ENCODE results near the gene AFF3.

Gene AFF3

DNA sequence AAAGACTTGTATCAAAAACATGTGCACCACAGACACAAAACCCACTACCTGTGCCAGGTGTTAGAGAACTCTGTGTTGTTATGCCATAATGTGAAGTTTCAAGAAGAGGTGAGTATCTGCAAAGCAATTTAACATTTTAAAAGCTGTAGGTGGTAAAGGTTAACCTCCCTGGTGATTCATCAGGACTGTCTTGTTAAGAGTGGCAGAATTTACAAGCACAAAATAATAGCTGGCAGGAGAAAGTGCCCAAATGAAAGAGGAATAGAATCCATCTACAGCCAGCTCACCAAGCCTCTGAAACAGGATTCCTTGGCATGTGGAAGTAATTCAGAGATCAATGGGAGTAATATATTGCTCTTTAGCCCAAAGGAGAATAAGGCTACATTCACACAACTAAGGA lies 230.7 kb downstream of the AFF3 start:
- Histone ChIP-seq H3K4me2 (ENCODE audit: low read length, poor library complexity, severe bottlenecking) (no peak overlapping the region), H3K4me1 (ENCODE audit: control insufficient read depth, insufficient read depth, low read depth, low read length) (peaks cover 1% of the 10 kb centered on the region), H3K23ac (ENCODE audit: low read length in 2 of 2) (no peak overlapping the region), H2BK120ac (ENCODE audit: low read depth, low read length) (no peak overlapping the region), H3K79me1 (replicated peaks; ENCODE audit: low read length, poor library complexity, severe bottlenecking) (peaks cover 19% of the 10 kb centered on the region), H3K27ac (ENCODE audit: low read length, poor library complexity, severe bottlenecking) (no peak overlapping the region), H2AK5ac (ENCODE audit: low read length, severe bottlenecking) (no peak overlapping the region), H3K36me3 (ENCODE audit: control insufficient read depth in 1 of 2, insufficient read depth in 2 of 2, low read depth in 1 of 2, low read length in 2 of 2) (no peaks in the 10 kb centered on the region), H3K4me3 (ENCODE audit: insufficient read depth in 1 of 2, low read depth in 1 of 2, low read length in 2 of 2) (no peak overlapping the region), H4K8ac (ENCODE audit: low read length) (no peak overlapping the region), H2BK12ac (ENCODE audit: low read length in 2 of 2) (no peak overlapping the region), H3K9ac (ENCODE audit: low read length) (no peak overlapping the region), H3K4ac (ENCODE audit: low read depth in 1 of 2, low read length in 2 of 2) (no peak overlapping the region), H2BK15ac (ENCODE audit: low read depth, poor library complexity, severe bottlenecking) (no peak overlapping the region), H3K27me3 (ENCODE audit: control insufficient read depth in 1 of 2, insufficient read depth in 1 of 2, low read length in 2 of 2) (peaks cover 0 to 4% of the 10 kb centered on the region in 2 experiments), H3K9me3 (ENCODE audit: control insufficient read depth, low read length) (no peaks in the 10 kb centered on the region), H3K14ac (ENCODE audit: low read length in 2 of 2) (no peak overlapping the region), H2BK5ac (ENCODE audit: low read depth, low read length, poor library complexity, severe bottlenecking) (no peak overlapping the region), H4K91ac (ENCODE audit: low read length) (no peak overlapping the region), H3K18ac (ENCODE audit: low read depth in 1 of 2, low read length in 2 of 2) (no peak overlapping the region), H2AFZ (ENCODE audit: low read depth, low read length) (no peak overlapping the region)
- no peak for DNase-seq

DNA sequence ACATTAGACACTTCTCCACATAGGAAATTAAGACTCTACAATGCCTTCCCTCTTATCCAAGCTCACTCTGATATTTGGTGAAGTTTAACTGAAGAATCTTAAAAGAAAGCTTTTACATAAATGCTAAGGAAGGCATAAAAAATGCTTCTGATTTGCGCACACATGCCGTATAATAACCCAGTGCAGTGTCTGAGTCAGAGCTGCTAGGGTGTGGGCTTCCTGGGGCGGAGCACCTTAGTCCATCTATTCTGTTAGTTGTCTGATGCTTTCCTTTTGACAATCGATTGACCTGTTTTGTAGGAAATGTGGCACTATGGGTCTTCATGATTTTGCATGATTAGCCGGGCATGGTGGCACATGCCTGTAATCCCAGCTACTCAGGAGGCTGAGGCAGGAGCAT lies 231.5 kb downstream of the AFF3 start:
- no peak overlapping the region for H3K14ac ChIP-seq (ENCODE audit: low read length in 2 of 2)
- no peak overlapping the region for H2BK15ac ChIP-seq (ENCODE audit: low read depth, poor library complexity, severe bottlenecking)
- H3K9ac ChIP-seq (ENCODE audit: low read length): no peak overlapping the region
- no peak overlapping the region for H3K27ac ChIP-seq (ENCODE audit: low read length, poor library complexity, severe bottlenecking)
- H3K23ac ChIP-seq (ENCODE audit: low read length in 2 of 2): no peak overlapping the region
- no peak overlapping the region for H2AK5ac ChIP-seq (ENCODE audit: low read length, severe bottlenecking)
- no peak overlapping the region for H3K4me2 ChIP-seq (ENCODE audit: low read length, poor library complexity, severe bottlenecking)
- 94% methylated on average over 5 of the region's 5 CpGs for whole genome bisulfite sequencing
- no peak overlapping the region for H2AFZ ChIP-seq (ENCODE audit: low read depth, low read length)
- H4K91ac ChIP-seq (ENCODE audit: low read length): no peak overlapping the region
- peaks cover 15% of the 10 kb centered on the region for H3K79me1 ChIP-seq (replicated peaks; ENCODE audit: low read length, poor library complexity, severe bottlenecking)
- H4K8ac ChIP-seq (ENCODE audit: low read length): no peak overlapping the region
- no peak for DNase-seq
- no peak overlapping the region for H2BK12ac ChIP-seq (ENCODE audit: low read length in 2 of 2)
- H3K18ac ChIP-seq (ENCODE audit: low read depth in 1 of 2, low read length in 2 of 2): no peak overlapping the region
- no peaks in the 10 kb centered on the region for H3K9me3 ChIP-seq (ENCODE audit: control insufficient read depth, low read length)
- peaks cover 1% of the 10 kb centered on the region for H3K4me1 ChIP-seq (ENCODE audit: control insufficient read depth, insufficient read depth, low read depth, low read length)
- peaks cover 0 to 4% of the 10 kb centered on the region in 2 experiments for H3K27me3 ChIP-seq (ENCODE audit: control insufficient read depth in 1 of 2, insufficient read depth in 1 of 2, low read length in 2 of 2)
- H2BK5ac ChIP-seq (ENCODE audit: low read depth, low read length, poor library complexity, severe bottlenecking): no peak overlapping the region
- H3K36me3 ChIP-seq (ENCODE audit: control insufficient read depth in 1 of 2, insufficient read depth in 2 of 2, low read depth in 1 of 2, low read length in 2 of 2): no peaks in the 10 kb centered on the region
- no peak overlapping the region for H2BK120ac ChIP-seq (ENCODE audit: low read depth, low read length)
- no peak overlapping the region for H3K4ac ChIP-seq (ENCODE audit: low read depth in 1 of 2, low read length in 2 of 2)
- H3K4me3 ChIP-seq (ENCODE audit: insufficient read depth in 1 of 2, low read depth in 1 of 2, low read length in 2 of 2): no peak overlapping the region

DNA sequence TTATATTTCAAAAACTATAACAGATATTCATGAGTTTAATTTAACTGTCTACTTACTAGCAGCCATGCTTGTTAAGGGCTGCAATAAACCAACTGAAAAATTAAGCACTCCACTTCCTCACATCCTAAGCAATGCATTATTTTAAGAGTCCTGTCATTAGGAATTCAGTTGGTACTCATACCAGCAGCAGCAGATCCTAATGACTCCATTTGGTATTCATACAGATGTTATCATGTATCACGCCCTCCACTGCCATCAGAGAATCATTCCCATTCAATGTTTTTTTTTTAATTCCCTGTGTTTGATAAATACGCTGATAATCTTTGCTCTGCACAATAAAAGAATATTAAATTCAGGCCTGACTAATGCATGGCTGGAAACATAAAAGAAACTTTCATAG lies 236.8 kb downstream of the AFF3 start:
- Histone ChIP-seq H4K8ac (ENCODE audit: low read length) (no peak overlapping the region), H3K18ac (ENCODE audit: low read depth in 1 of 2, low read length in 2 of 2) (no peak overlapping the region), H3K9ac (ENCODE audit: low read length) (no peak overlapping the region), H2BK120ac (ENCODE audit: low read depth, low read length) (no peak overlapping the region), H3K4me2 (ENCODE audit: low read length, poor library complexity, severe bottlenecking) (no peak overlapping the region), H3K23ac (ENCODE audit: low read length in 2 of 2) (no peak overlapping the region), H2BK5ac (ENCODE audit: low read depth, low read length, poor library complexity, severe bottlenecking) (no peak overlapping the region), H3K4me1 (ENCODE audit: control insufficient read depth, insufficient read depth, low read depth, low read length) (no peaks in the 10 kb centered on the region), H3K27me3 (ENCODE audit: control insufficient read depth in 1 of 2, insufficient read depth in 1 of 2, low read length in 2 of 2) (peaks cover 0 to 17% of the 10 kb centered on the region in 2 experiments), H3K4me3 (ENCODE audit: insufficient read depth in 1 of 2, low read depth in 1 of 2, low read length in 2 of 2) (no peak overlapping the region), H4K91ac (ENCODE audit: low read length) (no peak overlapping the region), H3K4ac (ENCODE audit: low read depth in 1 of 2, low read length in 2 of 2) (no peak overlapping the region), H2BK15ac (ENCODE audit: low read depth, poor library complexity, severe bottlenecking) (no peak overlapping the region), H2BK12ac (ENCODE audit: low read length in 2 of 2) (no peak overlapping the region), H3K36me3 (ENCODE audit: control insufficient read depth in 1 of 2, insufficient read depth in 2 of 2, low read depth in 1 of 2, low read length in 2 of 2) (peaks cover 0 to 7% of the 10 kb centered on the region in 2 experiments), H3K9me3 (ENCODE audit: control insufficient read depth, low read length) (no peaks in the 10 kb centered on the region), H3K79me1 (replicated peaks; ENCODE audit: low read length, poor library complexity, severe bottlenecking) (peaks cover 27% of the 10 kb centered on the region), H3K14ac (ENCODE audit: low read length in 2 of 2) (no peak overlapping the region), H3K27ac (ENCODE audit: low read length, poor library complexity, severe bottlenecking) (no peak overlapping the region), H2AFZ (ENCODE audit: low read depth, low read length) (no peak overlapping the region), H2AK5ac (ENCODE audit: low read length, severe bottlenecking) (no peak overlapping the region)
- WGBS: 90% methylated on average over 2 of the region's 2 CpGs
- no peak for DNase-seq

DNA sequence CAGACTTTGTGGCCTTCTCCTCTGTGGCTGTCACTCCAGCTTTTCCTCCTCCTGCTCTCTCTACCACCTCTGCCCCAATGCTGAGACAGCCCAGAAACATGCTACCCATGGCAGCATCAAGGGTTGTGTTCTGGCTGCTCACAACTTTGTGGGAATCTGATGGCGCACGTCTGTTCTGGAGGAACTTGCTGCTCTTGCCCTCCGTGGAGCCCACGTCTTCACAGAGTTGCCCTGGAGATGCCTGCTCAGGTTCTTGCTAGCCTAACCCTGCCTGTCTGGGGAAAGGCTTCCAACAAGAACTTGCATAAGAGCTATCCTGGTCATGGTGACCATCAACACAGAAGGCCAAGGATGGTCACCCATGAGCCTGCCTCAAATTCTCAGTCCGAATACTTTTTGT lies 237.4 kb downstream of the AFF3 start:
- Histone ChIP-seq H2BK12ac (ENCODE audit: low read length in 2 of 2) (no peak overlapping the region), H4K91ac (ENCODE audit: low read length) (peak overlapping the region; percentile 10), H2AK5ac (ENCODE audit: low read length, severe bottlenecking) (no peak overlapping the region), H2AFZ (ENCODE audit: low read depth, low read length) (no peak overlapping the region), H3K23ac (ENCODE audit: low read length in 2 of 2) (no peak overlapping the region), H3K27ac (ENCODE audit: low read length, poor library complexity, severe bottlenecking) (no peak overlapping the region), H3K4me2 (ENCODE audit: low read length, poor library complexity, severe bottlenecking) (no peak overlapping the region), H3K36me3 (ENCODE audit: control insufficient read depth in 1 of 2, insufficient read depth in 2 of 2, low read depth in 1 of 2, low read length in 2 of 2) (peaks cover 0 to 11% of the 10 kb centered on the region in 2 experiments), H3K79me1 (replicated peaks; ENCODE audit: low read length, poor library complexity, severe bottlenecking) (peaks cover 33% of the 10 kb centered on the region), H3K4ac (ENCODE audit: low read depth in 1 of 2, low read length in 2 of 2) (no peak overlapping the region), H2BK120ac (ENCODE audit: low read depth, low read length) (no peak overlapping the region), H3K9ac (ENCODE audit: low read length) (no peak overlapping the region), H2BK5ac (ENCODE audit: low read depth, low read length, poor library complexity, severe bottlenecking) (no peak overlapping the region), H3K14ac (ENCODE audit: low read length in 2 of 2) (no peak overlapping the region), H3K4me3 (ENCODE audit: insufficient read depth in 1 of 2, low read depth in 1 of 2, low read length in 2 of 2) (no peak overlapping the region), H3K4me1 (ENCODE audit: control insufficient read depth, insufficient read depth, low read depth, low read length) (no peaks in the 10 kb centered on the region), H3K18ac (ENCODE audit: low read depth in 1 of 2, low read length in 2 of 2) (peak overlapping the region in 1 of 2 experiments; percentile 5), H3K9me3 (ENCODE audit: control insufficient read depth, low read length) (no peaks in the 10 kb centered on the region), H2BK15ac (ENCODE audit: low read depth, poor library complexity, severe bottlenecking) (no peak overlapping the region), H4K8ac (ENCODE audit: low read length) (peak overlapping the region; percentile 57), H3K27me3 (ENCODE audit: control insufficient read depth in 1 of 2, insufficient read depth in 1 of 2, low read length in 2 of 2) (peaks cover 0 to 21% of the 10 kb centered on the region in 2 experiments)
- 98% methylated on average over 5 of the region's 5 CpGs for WGBS
- DNase-seq: no peak

Measured in mesenchymal stem cell (in vitro differentiated cells and primary cell).